Stomach (tissue), 4 donors: ENCODE results near the gene MAPT.

ENCODE experiments used
- EP300 ChIP-seq: sonication (generic); formaldehyde crosslinking; IDR thresholded peaks from one replicate; pipeline ENCODE4 v1.6.1; 2017; ENCODE audit warnings: antibody characterized with exemption
- POLR2AphosphoS5 ChIP-seq, 3 donors: sonication (generic); formaldehyde crosslinking; IDR thresholded peaks; one replicate each; pipeline ENCODE4 v1.6.1; 2016; ENCODE audit warnings: antibody characterized with exemption in 3 of 3
- TF ChIP-seq, protein P1 (sequence below), 7 experiments: fragments of 450-650 bp in 4 of 7; fragments of 200-600 bp in 3 of 7; sonication (generic) in 3 of 7; IDR thresholded peaks; one replicate each; pipeline ENCODE4 v1.5.1; 2016 to 2019; ENCODE audit warnings: antibody characterized with exemption in 7 of 7, control low read depth in 2 of 7, mild to moderate bottlenecking in 1 of 7

DNA sequence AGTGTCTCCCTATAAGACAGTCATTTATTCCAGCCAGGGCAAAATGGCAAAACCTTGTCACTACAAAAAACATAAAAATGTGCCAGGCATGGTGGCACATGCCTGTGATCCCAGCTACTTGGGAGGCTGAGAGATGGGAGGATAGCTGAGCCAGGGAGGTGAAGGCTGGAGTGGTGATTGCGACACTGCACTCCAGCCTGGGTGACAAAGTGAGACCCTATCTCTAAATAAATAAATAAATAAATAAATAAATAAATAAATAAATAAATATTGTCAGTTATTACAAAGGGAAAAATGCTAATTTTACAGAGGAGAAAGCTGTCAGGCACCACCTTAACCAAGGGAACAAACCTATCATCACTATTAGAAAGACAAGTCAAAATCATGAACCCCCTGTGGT is 180.2 kb downstream of the MAPT start:
- TF ChIP-seq, protein P1, sequence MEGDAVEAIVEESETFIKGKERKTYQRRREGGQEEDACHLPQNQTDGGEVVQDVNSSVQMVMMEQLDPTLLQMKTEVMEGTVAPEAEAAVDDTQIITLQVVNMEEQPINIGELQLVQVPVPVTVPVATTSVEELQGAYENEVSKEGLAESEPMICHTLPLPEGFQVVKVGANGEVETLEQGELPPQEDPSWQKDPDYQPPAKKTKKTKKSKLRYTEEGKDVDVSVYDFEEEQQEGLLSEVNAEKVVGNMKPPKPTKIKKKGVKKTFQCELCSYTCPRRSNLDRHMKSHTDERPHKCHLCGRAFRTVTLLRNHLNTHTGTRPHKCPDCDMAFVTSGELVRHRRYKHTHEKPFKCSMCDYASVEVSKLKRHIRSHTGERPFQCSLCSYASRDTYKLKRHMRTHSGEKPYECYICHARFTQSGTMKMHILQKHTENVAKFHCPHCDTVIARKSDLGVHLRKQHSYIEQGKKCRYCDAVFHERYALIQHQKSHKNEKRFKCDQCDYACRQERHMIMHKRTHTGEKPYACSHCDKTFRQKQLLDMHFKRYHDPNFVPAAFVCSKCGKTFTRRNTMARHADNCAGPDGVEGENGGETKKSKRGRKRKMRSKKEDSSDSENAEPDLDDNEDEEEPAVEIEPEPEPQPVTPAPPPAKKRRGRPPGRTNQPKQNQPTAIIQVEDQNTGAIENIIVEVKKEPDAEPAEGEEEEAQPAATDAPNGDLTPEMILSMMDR (IDR thresholded peaks at IDR 0.05): no peak
- no peak for TF ChIP-seq POLR2AphosphoS5 (IDR thresholded peaks at IDR 0.05)
- no peak for TF ChIP-seq EP300
